DMS114 treated with DMSO at 0.1 percent for 48 hours (cell line): Measurements from ENCODE around the gene TRIM6.

Source experiments
- DNase-seq: peaks from one replicate; lab custom pipeline; 2025; ENCODE audit not compliant: unreplicated experiment; lab: John Stamatoyannopoulos, UW

Gene TRIM6

DNA sequence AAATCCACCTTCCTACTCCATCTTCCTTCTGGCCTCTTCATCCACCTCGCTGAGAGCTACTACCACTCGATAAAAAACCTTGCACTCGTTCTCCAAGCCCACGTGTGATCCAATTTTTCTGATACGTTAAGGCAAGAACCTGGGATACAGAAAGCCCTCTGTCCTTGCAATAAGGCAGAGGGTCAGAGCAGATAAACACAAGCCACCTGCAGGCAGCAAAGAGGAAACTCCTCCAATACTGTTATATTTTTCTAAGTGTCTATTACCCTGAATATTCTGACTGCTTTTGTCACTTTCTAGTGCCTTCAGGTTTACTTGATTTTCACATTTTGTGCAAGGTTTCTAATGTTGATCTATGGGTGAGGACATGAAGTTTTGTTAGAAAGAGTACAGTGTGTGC, 61.9 kb downstream of the TRIM6 start:
- DNase-seq: no peak
